ENCODE results near the gene MICAL3.
"Not testable (repeated sequence)": the region's sequence is repeated elsewhere in the genome, so short reads cannot be mapped to it uniquely, and the experiment has no call there.

The MICAL3 gene

GRCh38 chr22:17953147-17953546 lies 71.2 kb downstream of the MICAL3 start:
- DNase-seq (ENCODE audit: low read depth in 2 of 2) = no peak

- no peak for DNase-seq (ENCODE audit: low read depth in 2 of 2)
Measured at GRCh38 chr22:17952273-17952801, 72.0 kb downstream of the MICAL3 start.

- no peak for DNase-seq (ENCODE audit: low read depth in 2 of 2)
Measured at GRCh38 chr22:17951315-17951714, 73.0 kb downstream of the MICAL3 start.

- no peak for DNase-seq (ENCODE audit: low read depth in 2 of 2)
Measured at GRCh38 chr22:17950651-17951214, 73.6 kb downstream of the MICAL3 start.

GRCh38 chr22:17949642-17950473 lies 74.5 kb downstream of the MICAL3 start:
- no peak for DNase-seq (ENCODE audit: low read depth in 2 of 2)

GRCh38 chr22:17948101-17948500 lies 76.3 kb downstream of the MICAL3 start:
- no peak for DNase-seq (ENCODE audit: low read depth in 2 of 2)

GRCh38 chr22:17946662-17947367 lies 77.5 kb downstream of the MICAL3 start:
- no peak for DNase-seq (ENCODE audit: low read depth in 2 of 2)

GRCh38 chr22:17945888-17946648 lies 78.3 kb downstream of the MICAL3 start:
- DNase-seq (ENCODE audit: low read depth in 2 of 2) = no peak

- no peak for DNase-seq (ENCODE audit: low read depth in 2 of 2)
Measured at GRCh38 chr22:17945156-17945887, 79.0 kb downstream of the MICAL3 start.

- DNase-seq (ENCODE audit: low read depth in 2 of 2) = no peak
Measured at GRCh38 chr22:17944256-17944655, 80.1 kb downstream of the MICAL3 start.

GRCh38 chr22:17943533-17944249 lies 80.7 kb downstream of the MICAL3 start:
- no peak for DNase-seq (ENCODE audit: low read depth in 2 of 2)

GRCh38 chr22:17942721-17943120 lies 81.6 kb downstream of the MICAL3 start:
- DNase-seq (ENCODE audit: low read depth in 2 of 2) = no peak

- no peak for DNase-seq (ENCODE audit: low read depth in 2 of 2)
Measured at GRCh38 chr22:17941471-17942406, 82.6 kb downstream of the MICAL3 start.

- no peak for DNase-seq (ENCODE audit: low read depth in 2 of 2)
Measured at GRCh38 chr22:17939579-17939978, 84.8 kb downstream of the MICAL3 start.

GRCh38 chr22:17939011-17939410 lies 85.3 kb downstream of the MICAL3 start:
- no peak for DNase-seq (ENCODE audit: low read depth in 2 of 2)

- DNase-seq (ENCODE audit: low read depth in 2 of 2) = no peak
Measured at GRCh38 chr22:17938484-17938924, 85.9 kb downstream of the MICAL3 start.

GRCh38 chr22:17932457-17932856 lies 91.9 kb downstream of the MICAL3 start:
- DNase-seq (ENCODE audit: low read depth in 2 of 2) = not testable (repeated sequence)

- DNase-seq (ENCODE audit: low read depth in 2 of 2) = no peak
Measured at GRCh38 chr22:17931400-17931825, 92.9 kb downstream of the MICAL3 start.
